Mesendoderm (in vitro differentiated cells): Measurements from ENCODE around the gene CTNND2.

Experiments used
- DNase-seq: peaks from one replicate; pipeline ENCODE4 v3.0.0; 2013
- H2AK5ac ChIP-seq: 2 replicates; pipeline ENCODE4 v1.6.1; 2013; ENCODE audit warnings: low read length, inconsistent platforms
- H2BK120ac ChIP-seq: 2 replicates; pipeline ENCODE4 v1.6.1; 2013; ENCODE audit warnings: low read depth, mild to moderate bottlenecking, low read length, moderate library complexity, mixed read lengths
- H2BK15ac ChIP-seq: replicated peaks from 2 replicates; pipeline ENCODE4 v1.6.1; 2013; ENCODE audit warnings: low read depth, mild to moderate bottlenecking, moderate library complexity
- H2BK5ac ChIP-seq: 2 replicates; pipeline ENCODE4 v1.6.1; 2013; ENCODE audit warnings: low read length, inconsistent platforms
- H3K18ac ChIP-seq: 2 replicates; pipeline ENCODE4 v1.6.1; 2013; ENCODE audit warnings: mild to moderate bottlenecking, low read length, mixed read lengths
- H3K23ac ChIP-seq: one replicate; pipeline ENCODE4 v1.6.1; 2013; ENCODE audit warnings: low read length
- H3K27ac ChIP-seq: 2 replicates; pipeline ENCODE4 v1.5.1; 2013; ENCODE audit warnings: low read depth, mild to moderate bottlenecking, inconsistent platforms, low read length, moderate library complexity
- H3K27me3 ChIP-seq: 2 replicates; pipeline ENCODE4 v1.6.1; 2013; ENCODE audit warnings: low read length, control low read depth, mild to moderate bottlenecking, inconsistent platforms; ENCODE audit not compliant: insufficient read depth, poor library complexity
- H3K36me3 ChIP-seq: 2 replicates; pipeline ENCODE4 v1.6.1; 2013; ENCODE audit warnings: low read length, inconsistent platforms; ENCODE audit not compliant: control insufficient read depth, insufficient read depth
- H3K4ac ChIP-seq: one replicate; pipeline ENCODE4 v1.6.1; 2013; ENCODE audit warnings: low read depth, mild to moderate bottlenecking, low read length, moderate library complexity
- H3K4me1 ChIP-seq: 2 replicates; pipeline ENCODE4 v1.6.1; 2013; ENCODE audit warnings: low read depth, low read length, inconsistent platforms; ENCODE audit not compliant: control insufficient read depth
- H3K4me2 ChIP-seq: 2 replicates; pipeline ENCODE4 v1.6.1; 2013; ENCODE audit warnings: low read length
- H3K4me3 ChIP-seq: 2 replicates; pipeline ENCODE4 v1.5.1; 2013; ENCODE audit warnings: mild to moderate bottlenecking, low read length
- H3K56ac ChIP-seq: one replicate; pipeline ENCODE4 v1.6.1; 2013; ENCODE audit warnings: low read length
- H3K79me1 ChIP-seq: 2 replicates; pipeline ENCODE4 v1.6.1; 2013; ENCODE audit warnings: low read length, inconsistent platforms
- H3K79me2 ChIP-seq: 2 replicates; pipeline ENCODE4 v1.6.1; 2013; ENCODE audit warnings: mild to moderate bottlenecking, low read length; ENCODE audit not compliant: control insufficient read depth, insufficient read depth
- H3K9ac ChIP-seq: 2 replicates; pipeline ENCODE4 v1.6.1; 2013; ENCODE audit warnings: low read length, inconsistent platforms
- H4K5ac ChIP-seq: one replicate; pipeline ENCODE4 v1.6.1; 2013; ENCODE audit warnings: low read length
- H4K8ac ChIP-seq: one replicate; pipeline ENCODE4 v1.6.1; 2013; ENCODE audit warnings: low read depth, mild to moderate bottlenecking, control low read depth, low read length, moderate library complexity
- WGBS: extraction: QIAGEN DNeasy Blood & Tissue Kit; methylation state at CpG from one replicate; pipeline ENCODE4 v1.1.7; 2013; ENCODE audit warnings: low lambda C conversion rate, missing lambda C conversion rate; ENCODE audit not compliant: insufficient coverage; ENCODE audit errors: extremely low coverage; 5-methylcytosine and 5-hydroxymethylcytosine counted together

Gene CTNND2

GRCh38 chr5:11037080-11037479 lies 867.2 kb downstream of the CTNND2 start:
- no peaks in the 10 kb centered on the region for H3K4me1 ChIP-seq
- no peak overlapping the region for H3K27ac ChIP-seq
- H2BK5ac ChIP-seq: no peak overlapping the region
- no peak overlapping the region for H2BK120ac ChIP-seq
- WGBS: no CpG with 5 or more reads among the region's 6 CpGs
- H2AK5ac ChIP-seq: no peak overlapping the region
- DNase-seq: no peak
- no peak overlapping the region for H3K4me3 ChIP-seq
- no peak overlapping the region for H4K8ac ChIP-seq
- H4K5ac ChIP-seq: no peak overlapping the region
- H3K9ac ChIP-seq: no peak overlapping the region
- no peak overlapping the region for H3K4me2 ChIP-seq
- H3K4ac ChIP-seq: no peak overlapping the region
- no peaks in the 10 kb centered on the region for H3K27me3 ChIP-seq
- no peak overlapping the region for H3K23ac ChIP-seq
- no peaks in the 10 kb centered on the region for H3K79me2 ChIP-seq
- no peak overlapping the region for H3K56ac ChIP-seq
- H3K36me3 ChIP-seq: no peaks in the 10 kb centered on the region
- no peak overlapping the region for H3K18ac ChIP-seq
- no peaks in the 10 kb centered on the region for H3K79me1 ChIP-seq
- no peak overlapping the region for H2BK15ac ChIP-seq

- H3K36me3 ChIP-seq: no peaks in the 10 kb centered on the region
- no peak overlapping the region for H3K4me2 ChIP-seq
- H3K79me2 ChIP-seq: no peaks in the 10 kb centered on the region
- no peak overlapping the region for H4K5ac ChIP-seq
- no peak overlapping the region for H2BK5ac ChIP-seq
- no peak for DNase-seq
- no peak overlapping the region for H3K18ac ChIP-seq
- H3K79me1 ChIP-seq: no peaks in the 10 kb centered on the region
- H2BK15ac ChIP-seq: no peak overlapping the region
- H2AK5ac ChIP-seq: no peak overlapping the region
- H3K23ac ChIP-seq: no peak overlapping the region
- H3K4me3 ChIP-seq: no peak overlapping the region
- no peak overlapping the region for H2BK120ac ChIP-seq
- H3K56ac ChIP-seq: no peak overlapping the region
- no peak overlapping the region for H3K4ac ChIP-seq
- H3K27me3 ChIP-seq: no peaks in the 10 kb centered on the region
- no peak overlapping the region for H3K9ac ChIP-seq
- H3K4me1 ChIP-seq: no peaks in the 10 kb centered on the region
- H3K27ac ChIP-seq: no peak overlapping the region
- H4K8ac ChIP-seq: no peak overlapping the region
Measured at GRCh38 chr5:11030671-11031070, 873.6 kb downstream of the CTNND2 start.

GRCh38 chr5:11027660-11028059 lies 876.6 kb downstream of the CTNND2 start:
- no peak for DNase-seq
- H2BK15ac ChIP-seq: no peak overlapping the region
- H3K18ac ChIP-seq: no peak overlapping the region
- H3K23ac ChIP-seq: no peak overlapping the region
- no peaks in the 10 kb centered on the region for H3K79me2 ChIP-seq
- H3K4me1 ChIP-seq: no peaks in the 10 kb centered on the region
- no peak overlapping the region for H2BK5ac ChIP-seq
- no peak overlapping the region for H3K4me2 ChIP-seq
- H3K56ac ChIP-seq: no peak overlapping the region
- H3K9ac ChIP-seq: no peak overlapping the region
- H3K4ac ChIP-seq: no peak overlapping the region
- no peak overlapping the region for H3K4me3 ChIP-seq
- H4K8ac ChIP-seq: no peak overlapping the region
- no peak overlapping the region for H3K27ac ChIP-seq
- no CpG with 5 or more reads among the region's 5 CpGs for WGBS
- H2AK5ac ChIP-seq: no peak overlapping the region
- H3K27me3 ChIP-seq: no peaks in the 10 kb centered on the region
- H4K5ac ChIP-seq: no peak overlapping the region
- H3K79me1 ChIP-seq: no peaks in the 10 kb centered on the region
- no peak overlapping the region for H2BK120ac ChIP-seq
- H3K36me3 ChIP-seq: no peaks in the 10 kb centered on the region

- H2BK120ac ChIP-seq: no peak overlapping the region
- WGBS: no CpG with 5 or more reads among the region's 2 CpGs
- H3K4me1 ChIP-seq: no peaks in the 10 kb centered on the region
- no peak overlapping the region for H3K27ac ChIP-seq
- no peak overlapping the region for H2BK15ac ChIP-seq
- no peaks in the 10 kb centered on the region for H3K79me2 ChIP-seq
- H2BK5ac ChIP-seq: no peak overlapping the region
- H3K4me3 ChIP-seq: no peak overlapping the region
- H3K23ac ChIP-seq: no peak overlapping the region
- H3K27me3 ChIP-seq: no peaks in the 10 kb centered on the region
- no peak overlapping the region for H3K4ac ChIP-seq
- H4K5ac ChIP-seq: no peak overlapping the region
- H3K36me3 ChIP-seq: no peaks in the 10 kb centered on the region
- DNase-seq: no peak
- H4K8ac ChIP-seq: no peak overlapping the region
- H2AK5ac ChIP-seq: no peak overlapping the region
- no peak overlapping the region for H3K9ac ChIP-seq
- H3K79me1 ChIP-seq: no peaks in the 10 kb centered on the region
- no peak overlapping the region for H3K4me2 ChIP-seq
- no peak overlapping the region for H3K18ac ChIP-seq
- no peak overlapping the region for H3K56ac ChIP-seq
Measured at GRCh38 chr5:11026543-11026942, 877.7 kb downstream of the CTNND2 start.

GRCh38 chr5:11023945-11024344 lies 880.3 kb downstream of the CTNND2 start:
- no peak overlapping the region for H3K23ac ChIP-seq
- no peaks in the 10 kb centered on the region for H3K79me1 ChIP-seq
- H2BK15ac ChIP-seq: no peak overlapping the region
- no peak overlapping the region for H3K9ac ChIP-seq
- no CpG with 5 or more reads among the region's 1 CpG for WGBS
- no peaks in the 10 kb centered on the region for H3K27me3 ChIP-seq
- no peak overlapping the region for H2BK120ac ChIP-seq
- H2BK5ac ChIP-seq: no peak overlapping the region
- no peak overlapping the region for H4K5ac ChIP-seq
- H3K56ac ChIP-seq: no peak overlapping the region
- no peaks in the 10 kb centered on the region for H3K79me2 ChIP-seq
- H3K4ac ChIP-seq: no peak overlapping the region
- no peak for DNase-seq
- no peak overlapping the region for H3K18ac ChIP-seq
- H3K4me3 ChIP-seq: no peak overlapping the region
- no peak overlapping the region for H3K4me2 ChIP-seq
- H3K36me3 ChIP-seq: no peaks in the 10 kb centered on the region
- no peaks in the 10 kb centered on the region for H3K4me1 ChIP-seq
- no peak overlapping the region for H2AK5ac ChIP-seq
- H3K27ac ChIP-seq: no peak overlapping the region
- H4K8ac ChIP-seq: no peak overlapping the region

GRCh38 chr5:11013793-11014192 lies 890.5 kb downstream of the CTNND2 start:
- Histone ChIP-seq H4K8ac (no peak overlapping the region), H3K79me1 (no peaks in the 10 kb centered on the region), H2BK120ac (no peak overlapping the region), H3K56ac (no peak overlapping the region), H3K79me2 (no peaks in the 10 kb centered on the region), H3K9ac (no peak overlapping the region), H3K18ac (no peak overlapping the region), H2BK15ac (no peak overlapping the region), H3K4ac (no peak overlapping the region), H2BK5ac (no peak overlapping the region), H2AK5ac (no peak overlapping the region), H3K36me3 (no peaks in the 10 kb centered on the region), H4K5ac (no peak overlapping the region), H3K23ac (no peak overlapping the region), H3K27ac (no peak overlapping the region), H3K4me1 (peaks cover 2% of the 10 kb centered on the region), H3K27me3 (no peaks in the 10 kb centered on the region), H3K4me3 (no peak overlapping the region), H3K4me2 (no peak overlapping the region)
- WGBS: no CpG with 5 or more reads among the region's 4 CpGs
- DNase-seq: no peak
